Type B pancreatic cell (in vitro differentiated cells): ENCODE data around the gene CRTC1. TPM values are rescaled to one million over a fixed set of nuclear protein-coding genes. Genes with fewer than 3 reads are reported as not detected.

Source experiments
- DNase-seq: peaks from one replicate; pipeline ENCODE4 v3.0.0; 2021; ENCODE audit warnings: mixed read lengths; ENCODE audit not compliant: unreplicated experiment; ENCODE audit errors: extremely low spot score
- H3K27ac Mint-ChIP-seq: 2 replicates; pipeline ENCODE4 v1.8.0; 2021; ENCODE audit warnings: mild to moderate bottlenecking, mixed read lengths
- H3K27me3 Mint-ChIP-seq: 2 replicates; pipeline ENCODE4 v1.8.0; 2021; ENCODE audit warnings: mixed read lengths
- H3K36me3 Mint-ChIP-seq: 2 replicates; pipeline ENCODE4 v1.8.0; 2021; ENCODE audit warnings: mixed read lengths
- H3K4me1 Mint-ChIP-seq: one replicate; pipeline ENCODE4 v1.8.0; 2021; ENCODE audit warnings: mixed read lengths; ENCODE audit not compliant: unreplicated experiment
- H3K4me3 Mint-ChIP-seq: 2 replicates; pipeline ENCODE4 v1.8.0; 2021; ENCODE audit warnings: mild to moderate bottlenecking, mixed read lengths
- H3K9me3 Mint-ChIP-seq: 2 replicates; pipeline ENCODE4 v1.8.0; 2021; ENCODE audit warnings: mixed read lengths
- total RNA-seq: library from RNA; stranded (reverse); gene quantifications from 2 replicates; pipeline ENCODE4 v1.2.1, GENCODE V29; 2021; ENCODE audit warnings: low replicate concordance
- TF ChIP-seq, protein P1 (sequence below): fragments of 200-600 bp; sonication (generic); conservative IDR thresholded peaks from 2 replicates; pipeline ENCODE4 v1.5.0; 2021; ENCODE audit warnings: antibody characterized with exemption, mild to moderate bottlenecking

The CRTC1 gene
- total RNA-seq, 1 donor from 2014 or later, result 20.2 TPM

DNA sequence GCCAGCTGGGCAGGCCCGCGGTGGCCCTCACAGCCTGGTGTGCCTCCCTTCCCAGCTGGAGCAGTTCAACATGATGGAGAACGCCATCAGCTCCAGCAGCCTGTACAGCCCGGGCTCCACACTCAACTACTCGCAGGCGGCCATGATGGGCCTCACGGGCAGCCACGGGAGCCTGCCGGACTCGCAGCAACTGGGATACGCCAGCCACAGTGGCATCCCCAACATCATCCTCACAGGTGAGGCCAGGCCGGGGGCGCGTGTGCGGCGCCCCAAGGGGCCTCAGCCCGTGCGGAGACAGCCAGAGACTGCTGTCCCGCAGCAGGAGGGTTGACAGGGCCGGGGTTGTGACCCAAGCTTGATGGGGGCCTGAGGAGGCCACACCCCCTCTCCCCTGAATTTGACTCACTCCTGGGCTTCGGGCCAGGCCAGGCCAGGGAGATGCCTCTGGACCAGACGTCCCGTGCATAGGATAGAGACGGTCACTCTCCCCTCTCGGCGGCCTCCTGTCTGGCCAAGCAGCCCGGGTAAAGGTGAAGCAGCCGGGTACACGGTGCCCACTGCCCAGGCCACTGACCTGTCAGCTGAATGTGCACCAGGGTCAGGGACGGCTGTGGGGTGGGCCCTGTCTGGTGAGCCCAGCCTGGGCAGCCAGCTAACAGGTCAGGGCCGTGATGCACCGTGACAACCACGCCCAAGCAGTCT lies 92.3 kb downstream of the CRTC1 start:
- no peak for DNase-seq
- H3K4me1 Mint-ChIP-seq, result no peaks in the 10 kb centered on the region
- TF ChIP-seq, protein P1, sequence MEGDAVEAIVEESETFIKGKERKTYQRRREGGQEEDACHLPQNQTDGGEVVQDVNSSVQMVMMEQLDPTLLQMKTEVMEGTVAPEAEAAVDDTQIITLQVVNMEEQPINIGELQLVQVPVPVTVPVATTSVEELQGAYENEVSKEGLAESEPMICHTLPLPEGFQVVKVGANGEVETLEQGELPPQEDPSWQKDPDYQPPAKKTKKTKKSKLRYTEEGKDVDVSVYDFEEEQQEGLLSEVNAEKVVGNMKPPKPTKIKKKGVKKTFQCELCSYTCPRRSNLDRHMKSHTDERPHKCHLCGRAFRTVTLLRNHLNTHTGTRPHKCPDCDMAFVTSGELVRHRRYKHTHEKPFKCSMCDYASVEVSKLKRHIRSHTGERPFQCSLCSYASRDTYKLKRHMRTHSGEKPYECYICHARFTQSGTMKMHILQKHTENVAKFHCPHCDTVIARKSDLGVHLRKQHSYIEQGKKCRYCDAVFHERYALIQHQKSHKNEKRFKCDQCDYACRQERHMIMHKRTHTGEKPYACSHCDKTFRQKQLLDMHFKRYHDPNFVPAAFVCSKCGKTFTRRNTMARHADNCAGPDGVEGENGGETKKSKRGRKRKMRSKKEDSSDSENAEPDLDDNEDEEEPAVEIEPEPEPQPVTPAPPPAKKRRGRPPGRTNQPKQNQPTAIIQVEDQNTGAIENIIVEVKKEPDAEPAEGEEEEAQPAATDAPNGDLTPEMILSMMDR, result no peak
- H3K4me3 Mint-ChIP-seq, result no peak overlapping the region
- no peaks in the 10 kb centered on the region for H3K36me3 Mint-ChIP-seq
- H3K27ac Mint-ChIP-seq, result no peak overlapping the region
- H3K27me3 Mint-ChIP-seq, result peaks cover 12% of the 10 kb centered on the region
- no peaks in the 10 kb centered on the region for H3K9me3 Mint-ChIP-seq

DNA sequence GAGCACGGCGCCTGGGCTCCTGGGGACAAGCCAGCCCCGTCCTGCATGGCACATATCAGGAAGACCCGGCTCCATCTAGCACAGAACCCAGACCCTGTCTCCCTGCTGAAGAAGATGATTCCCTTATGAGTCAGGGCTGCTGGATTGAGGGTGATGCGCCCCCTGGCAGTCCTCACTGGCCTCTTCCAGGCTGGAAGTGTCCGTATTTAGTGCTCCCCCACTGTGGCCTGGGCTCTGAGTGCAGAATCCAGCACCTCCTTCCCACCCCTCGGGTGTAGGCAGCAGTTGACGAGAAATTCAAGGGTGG lies 92.8 kb downstream of the CRTC1 start:
- no peak for DNase-seq
- H3K9me3 Mint-ChIP-seq, result no peaks in the 10 kb centered on the region
- H3K36me3 Mint-ChIP-seq, result no peaks in the 10 kb centered on the region

DNA sequence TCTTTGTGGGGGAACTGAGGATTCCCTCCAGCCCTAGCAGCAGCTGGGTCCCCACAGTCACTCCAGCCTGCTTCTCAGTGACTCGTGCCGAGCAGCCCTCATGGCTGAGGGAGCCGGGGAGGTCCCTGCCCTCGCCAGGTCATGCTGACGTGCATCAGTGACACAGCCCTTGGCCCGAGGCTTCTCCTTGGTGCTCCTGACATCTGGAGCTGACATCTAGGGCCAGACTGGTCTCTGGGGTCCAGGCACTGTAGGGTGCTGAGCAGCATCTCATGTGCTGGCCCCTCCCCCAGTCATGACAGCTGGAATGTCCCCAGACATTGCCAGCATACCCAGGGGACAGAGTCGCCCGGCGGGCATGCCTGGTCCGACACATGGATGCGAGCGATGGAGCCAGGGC lies 93.3 kb downstream of the CRTC1 start:
- Mint-ChIP-seq H3K9me3 (no peaks in the 10 kb centered on the region), H3K4me1 (no peaks in the 10 kb centered on the region), H3K27ac (no peak overlapping the region), H3K27me3 (peaks cover 12% of the 10 kb centered on the region), H3K36me3 (no peaks in the 10 kb centered on the region), H3K4me3 (no peak overlapping the region)
- DNase-seq, result no peak
- TF ChIP-seq, protein P1, result no peak

More for the DNA sequence above, 92.8 kb downstream of the CRTC1 start:
- TF ChIP-seq, protein P1, result no peak
- H3K27ac Mint-ChIP-seq, result no peak overlapping the region
- H3K4me3 Mint-ChIP-seq, result no peak overlapping the region
- no peaks in the 10 kb centered on the region for H3K4me1 Mint-ChIP-seq
- peaks cover 12% of the 10 kb centered on the region for H3K27me3 Mint-ChIP-seq

GRCh38 chr19:18777301-18778075 lies 94.0 kb downstream of the CRTC1 start:
- H3K27me3 Mint-ChIP-seq, result peaks cover 12% of the 10 kb centered on the region
- TF ChIP-seq, protein P1, result no peak
- H3K4me3 Mint-ChIP-seq, result peak overlapping the region; percentile 39
- no peaks in the 10 kb centered on the region for H3K36me3 Mint-ChIP-seq
- no peaks in the 10 kb centered on the region for H3K4me1 Mint-ChIP-seq
- H3K9me3 Mint-ChIP-seq, result no peaks in the 10 kb centered on the region
- H3K27ac Mint-ChIP-seq, result no peak overlapping the region
- no peak for DNase-seq

GRCh38 chr19:18778076-18778389 lies 94.6 kb downstream of the CRTC1 start:
- Mint-ChIP-seq H3K4me3 (no peak overlapping the region), H3K27ac (no peak overlapping the region), H3K4me1 (no peaks in the 10 kb centered on the region), H3K27me3 (peaks cover 12% of the 10 kb centered on the region), H3K9me3 (no peaks in the 10 kb centered on the region), H3K36me3 (no peaks in the 10 kb centered on the region)
- TF ChIP-seq, protein P1, result no peak
- DNase-seq, result no peak
